GM18861 (cell line): Measurements from ENCODE around the gene DSC1.

ENCODE experiments used
- ATAC-seq: cut with Tn5 transposase; IDR thresholded peaks from one replicate; pipeline ENCODE4 v1.9.1; 2021; ENCODE audit not compliant: unreplicated experiment

Gene DSC1, protein sequence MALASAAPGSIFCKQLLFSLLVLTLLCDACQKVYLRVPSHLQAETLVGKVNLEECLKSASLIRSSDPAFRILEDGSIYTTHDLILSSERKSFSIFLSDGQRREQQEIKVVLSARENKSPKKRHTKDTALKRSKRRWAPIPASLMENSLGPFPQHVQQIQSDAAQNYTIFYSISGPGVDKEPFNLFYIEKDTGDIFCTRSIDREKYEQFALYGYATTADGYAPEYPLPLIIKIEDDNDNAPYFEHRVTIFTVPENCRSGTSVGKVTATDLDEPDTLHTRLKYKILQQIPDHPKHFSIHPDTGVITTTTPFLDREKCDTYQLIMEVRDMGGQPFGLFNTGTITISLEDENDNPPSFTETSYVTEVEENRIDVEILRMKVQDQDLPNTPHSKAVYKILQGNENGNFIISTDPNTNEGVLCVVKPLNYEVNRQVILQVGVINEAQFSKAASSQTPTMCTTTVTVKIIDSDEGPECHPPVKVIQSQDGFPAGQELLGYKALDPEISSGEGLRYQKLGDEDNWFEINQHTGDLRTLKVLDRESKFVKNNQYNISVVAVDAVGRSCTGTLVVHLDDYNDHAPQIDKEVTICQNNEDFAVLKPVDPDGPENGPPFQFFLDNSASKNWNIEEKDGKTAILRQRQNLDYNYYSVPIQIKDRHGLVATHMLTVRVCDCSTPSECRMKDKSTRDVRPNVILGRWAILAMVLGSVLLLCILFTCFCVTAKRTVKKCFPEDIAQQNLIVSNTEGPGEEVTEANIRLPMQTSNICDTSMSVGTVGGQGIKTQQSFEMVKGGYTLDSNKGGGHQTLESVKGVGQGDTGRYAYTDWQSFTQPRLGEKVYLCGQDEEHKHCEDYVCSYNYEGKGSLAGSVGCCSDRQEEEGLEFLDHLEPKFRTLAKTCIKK

DNA sequence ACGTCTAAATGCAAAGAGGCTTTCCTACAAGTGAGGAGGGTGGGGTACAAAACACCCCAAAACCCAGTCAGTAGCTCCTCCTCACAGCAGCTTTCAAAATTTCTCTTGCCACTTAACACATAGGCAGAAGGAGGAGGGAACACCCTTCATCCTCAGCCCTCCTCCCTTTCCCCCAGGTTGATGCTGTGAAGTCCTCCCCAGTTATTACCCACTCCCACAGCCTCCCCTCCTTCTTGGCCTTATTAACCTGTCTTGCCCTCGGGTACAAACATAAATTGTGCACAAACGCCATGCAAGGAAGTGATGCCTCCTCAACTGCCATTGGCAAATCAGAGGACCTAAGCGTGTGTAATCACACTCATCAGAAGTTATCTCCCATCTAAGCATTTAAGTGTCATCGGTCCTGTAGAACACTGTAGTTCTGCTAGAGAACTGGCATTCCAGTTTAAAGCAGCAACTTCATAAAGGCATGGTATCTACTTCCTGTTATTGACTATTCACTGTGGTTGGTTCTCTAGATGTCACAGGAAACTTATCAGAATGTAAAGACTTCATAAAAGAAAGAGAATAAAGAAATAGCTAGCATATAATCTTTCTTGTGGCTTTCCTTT is at the start of gene DSC1:
DSC1 (minus strand) TSS at position 32 of the 611 bp plus-strand sequence. CDS start 262 bp downstream, outside the sequence.
- ATAC-seq, result no peak

DNA sequence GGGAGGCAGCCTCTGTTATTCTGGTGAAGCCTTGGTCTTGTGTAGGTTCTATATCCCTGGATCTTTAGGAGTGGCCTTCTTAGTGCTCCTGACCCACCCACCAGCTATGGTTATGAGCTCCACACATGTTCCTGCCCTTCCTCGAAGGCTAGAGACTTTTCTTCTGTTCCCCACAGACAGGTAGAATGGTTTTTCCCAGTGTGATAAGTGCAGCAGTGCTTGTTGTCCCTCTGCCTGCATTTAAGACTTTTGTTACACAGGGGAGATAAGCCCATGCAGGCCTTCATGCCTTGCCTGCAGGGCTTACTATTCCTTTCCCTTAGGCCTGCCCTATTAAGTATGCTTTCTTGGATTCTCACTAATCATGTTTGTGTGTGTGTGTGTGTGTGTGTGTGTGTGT is 48.4 kb upstream of the DSC1 start:
- no peak for ATAC-seq

DNA sequence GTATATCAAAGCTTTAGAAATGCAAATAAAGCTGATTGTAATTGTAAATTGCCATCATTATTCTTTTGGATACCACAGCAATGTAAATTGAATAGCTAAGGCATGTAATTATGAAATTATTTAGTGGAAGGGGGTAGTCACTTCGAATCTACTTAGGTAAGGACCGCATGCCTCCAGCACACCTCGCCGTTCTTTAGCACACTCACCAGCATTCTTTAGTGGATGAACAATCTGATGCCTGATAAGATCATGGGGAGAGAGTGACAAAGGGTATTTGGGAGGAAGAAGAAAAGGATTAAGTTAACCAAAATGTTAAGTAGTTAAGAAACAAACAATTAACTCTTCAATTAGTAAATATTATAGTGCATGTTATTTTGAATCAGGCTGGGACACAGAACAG is 46.4 kb upstream of the DSC1 start:
- no peak for ATAC-seq

DNA sequence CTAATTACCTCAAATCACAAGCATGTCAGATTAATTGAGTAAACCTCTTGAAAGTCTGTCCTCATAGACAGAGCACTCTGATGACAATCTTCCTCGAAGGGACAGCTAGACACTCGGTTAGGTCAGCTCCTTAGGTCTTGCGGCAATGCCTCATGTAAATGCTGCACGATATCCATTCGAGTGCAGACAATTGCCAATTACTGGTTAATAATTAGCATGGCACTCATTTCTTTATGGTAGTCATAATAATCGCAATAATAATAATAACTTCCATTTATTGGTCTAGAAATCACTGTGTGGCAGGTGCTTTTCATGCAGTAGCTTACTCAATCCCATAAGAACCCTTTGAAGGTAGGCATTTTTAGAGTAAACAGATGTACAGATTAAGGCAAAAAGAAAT is 44.7 kb upstream of the DSC1 start:
- ATAC-seq, result no peak

DNA sequence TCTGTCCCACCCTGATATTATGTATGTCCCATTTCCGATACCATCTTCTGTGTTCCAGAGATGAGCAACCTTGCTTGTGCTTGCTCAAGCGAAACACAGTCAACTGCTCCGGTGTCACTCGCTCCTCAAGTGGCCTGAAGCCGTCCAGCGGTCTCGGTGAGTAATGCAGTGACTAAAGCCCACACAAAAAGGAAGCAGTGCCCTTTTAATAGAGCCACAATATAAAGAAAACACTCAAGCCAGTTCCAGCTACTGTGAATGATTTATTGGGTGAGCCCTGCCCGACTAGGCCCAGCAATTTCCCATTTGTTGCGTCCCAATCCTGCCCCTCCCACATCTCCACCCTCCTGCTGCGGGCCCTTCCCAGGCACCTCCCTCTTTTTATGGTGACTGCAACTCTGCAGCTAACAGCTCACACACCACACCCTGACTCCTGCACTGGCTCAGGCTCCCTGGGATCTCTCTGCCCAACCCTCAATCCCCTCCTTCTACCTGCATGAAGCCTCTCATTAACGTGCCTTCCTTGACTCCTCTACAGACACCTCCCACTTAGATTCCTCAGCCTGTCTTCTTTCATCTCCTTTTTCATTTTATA is 44.2 kb upstream of the DSC1 start:
- ATAC-seq, result peak; percentile 96

DNA sequence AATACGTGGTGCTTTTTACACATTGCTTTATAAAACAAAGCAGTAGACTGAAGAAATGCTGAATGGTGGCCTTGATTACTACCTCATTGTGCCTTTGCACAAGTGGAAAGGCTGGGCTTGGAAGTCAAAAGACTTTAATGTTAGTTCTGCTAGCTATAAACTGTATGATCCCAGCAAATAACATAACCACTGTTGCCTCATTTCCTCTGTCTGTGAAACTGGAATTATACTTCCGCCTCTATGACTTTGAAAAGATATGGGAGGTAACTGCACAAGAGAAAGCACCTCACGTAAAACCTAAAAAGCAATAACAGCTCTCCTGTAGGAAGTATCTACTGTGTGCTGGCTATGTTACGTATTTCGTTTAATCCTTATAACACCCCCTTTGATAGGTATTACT is 43.4 kb upstream of the DSC1 start:
- no peak for ATAC-seq

DNA sequence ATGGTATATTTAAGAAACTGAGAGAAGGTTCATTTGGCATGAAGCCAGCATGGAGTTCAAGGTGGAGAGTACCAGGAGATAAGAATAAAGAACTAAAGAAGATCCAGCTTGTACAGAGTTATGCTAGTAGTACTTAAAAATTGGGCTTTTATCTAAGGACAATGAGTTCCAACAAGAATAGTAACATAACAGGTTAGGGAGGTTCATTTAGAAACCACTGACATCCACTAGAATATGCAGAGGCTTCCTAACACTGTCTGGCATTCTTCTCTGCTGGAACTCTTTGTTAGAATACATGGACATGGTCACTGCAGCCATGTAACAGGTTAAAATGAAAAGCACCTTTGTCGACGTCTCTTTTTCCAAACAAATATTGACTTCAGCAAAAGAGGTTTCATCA is 42.6 kb upstream of the DSC1 start:
- no peak for ATAC-seq

DNA sequence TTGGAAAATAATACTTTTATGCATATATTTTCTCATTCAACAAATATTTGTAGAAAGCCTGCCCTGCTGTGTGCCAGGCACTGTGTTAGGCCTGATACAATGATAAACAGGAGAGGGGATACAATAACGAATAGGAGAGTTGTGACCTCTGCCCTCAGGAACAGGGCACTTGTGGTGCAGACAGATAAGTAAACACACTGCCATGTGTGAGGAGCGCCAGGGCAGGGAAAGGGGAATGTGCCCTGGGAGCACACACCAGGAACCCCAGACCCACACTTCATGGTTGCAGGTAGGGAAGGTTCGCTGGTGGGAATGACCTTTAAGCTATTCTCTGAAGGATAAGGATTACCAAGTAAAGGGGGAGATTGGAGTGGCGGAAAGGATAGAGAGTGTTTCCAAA is 42.2 kb upstream of the DSC1 start:
- no peak for ATAC-seq

DNA sequence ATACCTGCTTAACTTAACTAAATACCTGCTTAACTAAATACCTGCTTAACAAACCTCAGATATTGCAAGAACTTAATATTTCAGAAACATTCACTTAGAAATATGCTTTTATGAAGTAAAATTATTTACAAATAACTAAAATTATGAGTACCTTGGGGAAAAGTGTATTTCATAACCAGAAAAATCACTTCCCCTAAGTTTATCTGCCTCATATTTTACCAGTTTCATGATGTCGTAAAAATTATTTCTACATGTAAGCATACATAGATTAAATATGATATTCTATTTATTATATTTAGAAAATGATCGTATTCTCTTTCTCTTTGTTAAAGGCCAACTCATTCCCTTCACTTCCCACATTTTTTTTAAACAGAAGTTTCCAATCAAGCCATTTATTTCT is 41.5 kb upstream of the DSC1 start:
- no peak for ATAC-seq

DNA sequence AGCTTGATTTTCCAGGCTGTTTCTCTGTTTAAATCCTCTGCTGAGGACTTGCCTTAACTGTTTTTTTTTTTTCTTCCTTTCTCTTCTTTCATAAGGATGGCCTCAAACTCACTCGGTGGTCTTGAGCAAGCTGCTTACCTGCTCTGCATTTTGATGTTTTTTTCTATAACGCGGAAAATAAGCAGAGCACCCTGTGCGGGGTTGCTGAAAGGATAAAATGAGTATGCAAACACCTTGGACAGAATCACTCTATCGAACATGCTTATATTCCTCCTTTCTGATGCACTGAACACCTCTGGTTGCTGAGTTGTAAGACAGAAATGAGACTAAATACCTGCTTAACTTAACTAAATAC is 41.1 kb upstream of the DSC1 start:
- ATAC-seq, result no peak

DNA sequence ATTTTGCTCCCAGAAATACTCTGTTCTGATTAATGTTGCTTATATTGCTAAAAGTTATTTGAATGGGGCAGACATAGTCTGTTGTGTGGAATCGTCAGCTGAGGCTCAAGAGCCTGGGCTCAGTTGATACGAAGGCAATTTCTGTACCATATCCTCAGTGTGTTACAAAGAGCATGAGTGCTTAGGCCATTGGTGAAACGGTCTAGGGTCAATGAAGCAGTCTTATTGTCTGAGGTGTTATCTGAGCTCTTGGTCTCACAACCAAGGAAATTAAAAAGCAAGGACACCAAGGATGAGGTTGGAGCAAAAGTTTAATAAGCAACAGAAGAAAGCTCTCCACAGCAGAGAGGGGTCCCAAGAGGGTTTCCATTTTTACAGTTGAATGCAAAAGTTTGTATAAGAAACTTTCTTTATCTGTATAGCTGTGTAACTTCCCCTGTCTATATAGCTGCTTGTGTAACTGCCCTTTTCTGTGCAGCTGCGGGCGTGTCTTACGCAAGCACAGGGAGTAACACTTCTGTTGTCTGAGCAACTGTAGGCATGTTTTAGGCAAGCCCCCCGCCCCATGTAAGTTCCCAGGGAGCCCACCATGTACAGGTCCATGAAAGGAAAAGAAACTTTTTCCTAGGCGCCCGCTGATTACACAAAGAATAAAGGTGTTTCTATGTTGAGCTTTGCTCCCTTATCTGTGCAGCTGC is 40.6 kb upstream of the DSC1 start:
- ATAC-seq, result no peak

DNA sequence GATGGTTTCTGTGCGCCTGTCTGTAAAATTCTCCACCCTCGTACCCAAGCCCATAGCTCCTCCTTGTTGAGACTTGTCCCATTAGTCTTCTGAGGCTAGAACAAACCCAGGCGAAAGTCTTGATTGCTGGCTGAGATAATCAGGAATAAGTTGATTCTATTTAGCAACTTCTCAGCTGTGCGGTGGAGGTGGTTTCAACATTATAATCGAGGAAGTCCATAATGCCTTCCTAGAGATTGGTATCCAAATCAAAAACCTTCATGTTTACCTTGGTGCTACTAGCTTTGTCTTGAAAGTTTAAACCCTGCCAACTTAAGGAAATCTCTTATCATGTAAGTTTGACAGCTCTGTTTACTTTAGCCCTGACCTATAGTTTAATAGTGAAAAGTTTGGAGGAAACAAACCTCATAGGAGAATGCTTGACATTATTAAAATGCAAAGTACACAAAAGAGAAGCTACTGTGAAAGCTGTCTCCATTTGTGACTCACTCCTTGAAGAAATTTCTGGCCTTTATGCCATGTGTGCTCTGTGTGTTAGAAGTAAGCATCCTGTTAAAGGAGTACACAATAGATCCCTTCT is 36.6 kb upstream of the DSC1 start:
- no peak for ATAC-seq

DNA sequence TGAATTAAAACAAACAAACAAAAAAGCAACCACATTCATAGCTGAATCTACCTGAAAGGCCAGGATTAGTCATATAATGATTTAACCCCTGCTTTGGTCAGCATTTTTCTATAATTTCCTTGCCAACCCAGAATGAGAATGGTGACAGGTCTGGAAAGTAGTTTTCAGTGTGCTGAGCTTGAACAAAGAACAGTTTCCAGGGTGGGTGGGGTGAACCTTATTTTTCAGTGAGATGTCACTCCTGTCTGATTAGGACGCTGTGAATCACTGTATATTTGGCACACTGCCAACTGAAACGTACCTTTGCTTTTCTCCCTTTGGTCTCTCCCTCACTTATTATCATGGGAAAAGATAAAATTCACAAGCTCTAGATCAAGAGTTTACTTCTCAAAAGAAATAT is 35.0 kb upstream of the DSC1 start:
- ATAC-seq, result no peak

DNA sequence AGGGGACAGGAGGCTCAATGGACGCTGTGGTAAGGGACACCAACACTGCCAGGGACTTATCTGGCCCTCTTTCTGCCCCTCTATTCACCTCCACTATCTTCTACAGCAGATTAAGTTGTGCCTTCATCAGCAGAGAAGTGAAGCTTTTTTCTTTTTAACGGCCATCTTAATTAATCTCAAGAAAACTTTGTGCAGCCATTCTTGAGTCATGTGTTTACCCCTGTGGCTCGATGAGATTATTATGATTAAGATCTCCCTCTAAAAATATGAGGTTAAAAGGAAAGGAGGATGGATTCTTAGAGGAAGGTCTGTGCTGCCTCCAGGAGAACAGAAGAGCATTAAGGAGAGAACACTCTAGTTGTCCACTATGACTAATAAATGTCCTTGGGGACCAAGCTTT is 32.4 kb upstream of the DSC1 start:
- ATAC-seq, result no peak

DNA sequence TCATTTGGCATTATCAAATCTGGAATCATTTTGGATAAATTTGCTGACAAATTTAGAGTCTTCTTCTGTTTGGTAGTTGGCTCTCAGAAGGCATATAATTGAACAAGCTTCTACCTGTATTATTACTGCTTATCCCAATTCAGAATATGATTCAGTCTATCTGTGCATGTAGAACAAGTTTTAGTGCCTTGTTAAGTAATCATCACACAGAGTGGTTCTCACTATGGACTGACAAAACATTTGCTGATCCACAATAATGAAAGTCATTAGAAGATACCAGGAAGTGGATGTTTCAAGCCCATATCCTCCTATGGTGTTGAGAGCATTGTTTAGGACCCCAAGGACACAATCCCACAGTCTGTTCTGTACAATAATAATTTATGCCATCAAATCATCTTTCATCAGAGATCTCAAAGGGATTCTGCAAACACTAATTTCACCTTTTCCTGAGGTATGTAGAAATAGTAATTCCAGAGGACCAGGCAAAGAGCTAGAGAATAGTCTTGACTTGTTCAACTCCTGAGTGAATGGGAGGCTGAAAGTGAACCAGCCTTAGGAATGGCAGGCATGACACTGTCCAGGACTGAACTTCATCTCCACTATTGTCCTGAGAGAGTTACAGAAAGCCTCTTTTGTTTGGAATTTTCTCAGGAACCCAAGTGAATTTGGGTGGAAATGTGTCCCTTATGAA is 29.6 kb upstream of the DSC1 start:
- ATAC-seq, result no peak

DNA sequence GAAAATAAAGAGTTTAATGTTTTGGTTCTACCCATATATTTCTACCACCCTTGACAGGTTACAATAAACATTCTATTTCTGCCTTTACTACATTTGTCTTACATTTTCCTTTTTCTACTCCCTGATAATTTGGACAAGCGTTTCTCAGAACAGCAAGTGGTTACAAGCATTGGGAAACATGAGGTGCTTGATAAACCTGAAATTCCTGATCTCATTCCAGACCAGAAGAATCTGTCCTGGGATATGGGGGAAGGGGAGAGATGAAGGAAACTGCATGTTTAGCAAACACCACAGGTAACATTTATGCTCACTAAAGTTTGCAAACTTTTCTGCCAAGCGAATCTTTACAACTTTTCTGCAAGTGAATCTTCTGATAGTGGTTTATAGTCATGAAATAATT is 28.3 kb upstream of the DSC1 start:
- ATAC-seq, result no peak

DNA sequence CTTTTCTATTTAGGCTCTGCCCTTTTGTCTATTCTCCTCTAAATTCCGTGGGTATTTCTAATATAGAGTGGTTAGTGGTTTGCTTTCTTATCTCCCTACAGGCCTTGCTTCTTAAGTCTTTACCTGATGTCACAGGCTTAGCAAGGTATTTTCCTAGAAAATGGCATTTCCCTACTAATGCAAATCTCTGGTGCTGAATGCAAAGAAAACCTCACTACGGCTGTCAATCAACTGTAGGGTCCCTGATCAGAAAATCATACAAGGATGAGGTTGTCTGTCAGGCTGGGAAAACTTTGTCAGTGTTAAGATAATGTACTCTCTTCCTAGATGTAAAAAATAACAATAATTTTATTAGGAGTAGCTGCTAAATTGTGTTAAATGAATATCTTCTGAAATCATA is 27.1 kb upstream of the DSC1 start:
- ATAC-seq, result no peak

DNA sequence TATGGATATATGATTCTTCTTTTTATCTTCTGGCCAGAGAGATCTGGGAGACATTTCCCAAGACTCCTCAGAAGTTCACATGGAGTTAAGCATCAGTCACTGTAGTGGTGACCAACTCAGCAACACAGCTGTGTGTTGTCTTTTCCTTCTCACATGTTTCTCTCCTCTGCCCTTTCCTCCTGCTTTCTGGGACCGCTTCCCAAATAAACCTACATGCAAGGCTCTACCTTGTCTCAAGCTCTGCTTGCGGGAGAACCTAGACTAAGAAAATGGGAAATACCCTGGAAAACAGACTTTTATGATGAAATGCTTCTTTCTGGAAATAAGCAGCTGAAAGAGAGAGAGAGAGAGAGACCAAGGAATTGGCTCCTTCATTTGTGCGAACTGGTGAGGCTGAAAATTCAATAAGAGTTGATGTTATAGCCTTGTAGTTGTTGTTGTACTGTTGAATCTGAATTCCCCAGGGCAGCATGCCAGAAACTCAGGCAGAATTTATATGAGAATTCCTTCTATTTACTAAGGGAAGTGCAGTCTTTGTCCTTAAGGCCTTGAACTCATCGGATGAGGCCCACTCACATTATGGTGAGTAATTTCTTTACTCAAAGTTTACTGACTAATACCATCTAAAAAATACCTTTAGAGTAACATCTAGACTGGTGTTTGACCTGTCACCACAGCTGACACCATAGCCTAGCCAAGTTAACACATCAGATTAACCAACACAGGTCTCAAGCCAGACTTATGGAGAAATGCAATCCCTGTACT is 22.7 kb upstream of the DSC1 start:
- no peak for ATAC-seq

DNA sequence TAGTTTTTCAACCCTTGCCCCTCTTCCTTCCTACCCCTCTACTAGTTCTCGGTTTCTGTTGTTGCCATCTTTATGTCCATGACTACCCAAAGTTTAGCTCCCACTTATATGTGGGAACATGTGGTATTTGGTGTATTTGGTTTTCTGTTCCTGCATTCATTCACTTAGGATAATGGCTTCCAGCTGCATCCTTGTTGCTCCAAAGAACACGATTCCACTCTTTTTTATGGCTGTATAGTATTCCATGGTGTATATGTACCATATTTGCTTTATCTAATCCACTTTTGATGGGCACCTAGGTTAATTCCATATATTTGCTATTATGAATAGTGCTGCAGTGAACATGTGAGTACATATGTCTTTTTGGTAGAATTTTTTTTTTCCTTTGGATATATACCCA is 20.6 kb upstream of the DSC1 start:
- no peak for ATAC-seq
